K562 (cell line): ENCODE results near the gene TXNRD2. TPM values are rescaled to one million over a fixed set of nuclear protein-coding genes. Genes with fewer than 3 reads are reported as not detected.
A peak's percentile ranks its signal among the peaks of the same experiment; 100 is the strongest.

Source experiments
- CAMTA2 ChIP-seq: fragments of 250-450 bp; sonication (Bioruptor Pico); conservative IDR thresholded peaks from 2 replicates; pipeline ENCODE4 v1.5.1; 2022
- HNRNPUL1 ChIP-seq: fragments of 200-400 bp; formaldehyde crosslinking; IDR thresholded peaks from 2 replicates; pipeline ENCODE4 v1.6.1; 2017; ENCODE audit warnings: low read length
- KDM5B ChIP-seq: fragments of 200-600 bp; sonication (generic); IDR thresholded peaks from 2 replicates; pipeline ENCODE4 v1.6.1; 2012; ENCODE audit warnings: low read depth, mild to moderate bottlenecking, moderate library complexity, low read length, control low read depth, inconsistent platforms; ENCODE audit not compliant: insufficient replicate concordance
- KHSRP ChIP-seq: fragments of 450-650 bp; IDR thresholded peaks from 2 replicates; pipeline ENCODE4 v1.6.1; 2017
- MBD2 ChIP-seq: sonication (generic); IDR thresholded peaks from 2 replicates; pipeline ENCODE4 v1.6.1; 2016; ENCODE audit warnings: low read depth, borderline replicate concordance
- MYNN ChIP-seq, 2 experiments: sonication (generic); formaldehyde crosslinking in 1 of 2; IDR thresholded peaks; 2 replicates each; pipeline versions ENCODE4 v1.5.0 to v1.6.1; 2016 to 2020; ENCODE audit warnings: antibody characterized with exemption in 1 of 2, missing genetic modification reagents in 1 of 2
- POLR3A ChIP-seq: IDR thresholded peaks from 2 replicates; pipeline ENCODE4 v1.6.1; 2011; ENCODE audit warnings: borderline replicate concordance, mild to moderate bottlenecking, moderate library complexity; ENCODE audit not compliant: insufficient read length, insufficient read depth; ENCODE audit errors: extremely low read depth
- RBBP5 ChIP-seq: fragments of 200-600 bp; sonication (generic); IDR thresholded peaks from 2 replicates; pipeline ENCODE4 v1.6.1; 2012; ENCODE audit warnings: borderline replicate concordance, mild to moderate bottlenecking, low read length, control low read depth, inconsistent platforms; ENCODE audit not compliant: insufficient read depth, poor library complexity, severe bottlenecking
- SRSF3 ChIP-seq: fragments of 200-400 bp; formaldehyde crosslinking; IDR thresholded peaks from 2 replicates; pipeline ENCODE4 v1.6.1; 2016; ENCODE audit warnings: mild to moderate bottlenecking, low read length, moderate library complexity; ENCODE audit not compliant: insufficient read depth
- TCFL5 ChIP-seq: fragments of 250-450 bp; sonication (Bioruptor Pico); conservative IDR thresholded peaks from 2 replicates; pipeline ENCODE4 v1.6.1; 2021; ENCODE audit warnings: mild to moderate bottlenecking, moderate library complexity, matching md5 sums
- TRIM28 ChIP-seq: fragments of 450-650 bp; IDR thresholded peaks from 2 replicates; pipeline ENCODE4 v1.6.1; 2017
- WHSC1 ChIP-seq: IDR thresholded peaks from one replicate; pipeline ENCODE4 v1.6.1; 2012; ENCODE audit warnings: low read length, control low read depth, inconsistent platforms
- ZFX ChIP-seq: sonication (generic); formaldehyde crosslinking; IDR thresholded peaks from 2 replicates; pipeline ENCODE4 v1.8.0; 2022; ENCODE audit warnings: mild to moderate bottlenecking, missing genetic modification reagents, moderate library complexity
- ZKSCAN3 ChIP-seq: fragments of 250-450 bp; sonication (Bioruptor Pico); IDR thresholded peaks from 2 replicates; pipeline ENCODE4 v1.4.0; 2020
- ZNF143 ChIP-seq: sonication (generic); formaldehyde crosslinking; IDR thresholded peaks from 2 replicates; pipeline ENCODE4 v1.9.0; 2022; ENCODE audit warnings: mild to moderate bottlenecking, missing genetic modification reagents
- ZNF174 ChIP-seq: fragments of 250-450 bp; sonication (Bioruptor Pico); IDR thresholded peaks from 2 replicates; pipeline ENCODE4 v1.4.0; 2020; ENCODE audit warnings: mild to moderate bottlenecking
- ZNF23 ChIP-seq: fragments of 250-450 bp; sonication (Bioruptor Pico); IDR thresholded peaks from 2 replicates; pipeline ENCODE4 v1.4.0; 2020; ENCODE audit warnings: mild to moderate bottlenecking
- ZNF311 ChIP-seq: fragments of 250-450 bp; sonication (Bioruptor Pico); IDR thresholded peaks from 2 replicates; pipeline ENCODE4 v1.4.0; 2020; ENCODE audit warnings: mild to moderate bottlenecking, moderate library complexity
- ZNF668 ChIP-seq: fragments of 250-450 bp; sonication (Bioruptor Pico); IDR thresholded peaks from 2 replicates; pipeline ENCODE4 v1.8.0; 2022; ENCODE audit warnings: mild to moderate bottlenecking, inconsistent platforms
- ZNF76 ChIP-seq: fragments of 250-450 bp; sonication (Bioruptor Pico); IDR thresholded peaks from 2 replicates; pipeline ENCODE4 v1.4.0; 2020; ENCODE audit warnings: mild to moderate bottlenecking, moderate library complexity, borderline replicate concordance
- polyA plus RNA-seq, 8 experiments: library from polyadenylated mRNA; depleted of rRNA in 4 of 8; stranded (reverse) in 5 of 8; unstranded in 3 of 8; fragments of >200 nt; fragmentation: Nextera tagmentation in 2 of 8; fragmentation: Illumina TruSeq in 1 of 8; extraction: Ambion mirVana in 2 of 8; extraction: Trizol in 1 of 8; gene quantifications; 2 replicates each; pipeline versions ENCODE4 v1.2.1 to v1.2.3, GENCODE V29; 2011 to 2014; ENCODE audit warnings: inconsistent platforms in 1 of 8, missing spikeins in 1 of 8
- total RNA-seq, 7 experiments: library from RNA; depleted of rRNA in 6 of 7; stranded (reverse); fragments of >200 nt in 6 of 7; fragmentation: Illumina TruSeq in 2 of 7; extraction: Trizol in 2 of 7; gene quantifications; 2 replicates each; pipeline versions ENCODE4 v1.2.1 to v1.2.3, GENCODE V29; 2011 to 2021; ENCODE audit warnings: low replicate concordance in 1 of 7
- TF ChIP-seq, protein P1 (sequence below), 2 experiments: fragments of 450-650 bp in 1 of 2; sonication (generic) in 1 of 2; formaldehyde crosslinking; conservative IDR thresholded peaks; 2 replicates each; pipeline versions ENCODE4 v1.4.0 to v1.8.1; 2020 to 2022; ENCODE audit warnings: mild to moderate bottlenecking in 1 of 2, missing genetic modification reagents in 1 of 2
- TF ChIP-seq, protein P2 (sequence below): sonication (generic); formaldehyde crosslinking; IDR thresholded peaks from 2 replicates; pipeline ENCODE4 v1.8.1; 2022; ENCODE audit warnings: missing genetic modification reagents
- TF ChIP-seq, protein P3 (sequence below): fragments of 250-450 bp; sonication (Bioruptor Pico); IDR thresholded peaks from 2 replicates; pipeline ENCODE4 v1.4.0; 2020; ENCODE audit warnings: borderline replicate concordance
- TF ChIP-seq, protein P4 (sequence below): IDR thresholded peaks from 2 replicates; pipeline ENCODE4 v1.6.1; 2011; ENCODE audit warnings: borderline replicate concordance, low read depth, mild to moderate bottlenecking, moderate library complexity, low read length; ENCODE audit not compliant: insufficient read depth, poor library complexity, severe bottlenecking

TXNRD2 gene
- total and polyA plus RNA-seq, 9 of the 15 experiments (the other 6 are each of a cell fraction or from before 2014, with no cell fraction given): 3.3 to 80.2 (median 49.4) TPM

DNA sequence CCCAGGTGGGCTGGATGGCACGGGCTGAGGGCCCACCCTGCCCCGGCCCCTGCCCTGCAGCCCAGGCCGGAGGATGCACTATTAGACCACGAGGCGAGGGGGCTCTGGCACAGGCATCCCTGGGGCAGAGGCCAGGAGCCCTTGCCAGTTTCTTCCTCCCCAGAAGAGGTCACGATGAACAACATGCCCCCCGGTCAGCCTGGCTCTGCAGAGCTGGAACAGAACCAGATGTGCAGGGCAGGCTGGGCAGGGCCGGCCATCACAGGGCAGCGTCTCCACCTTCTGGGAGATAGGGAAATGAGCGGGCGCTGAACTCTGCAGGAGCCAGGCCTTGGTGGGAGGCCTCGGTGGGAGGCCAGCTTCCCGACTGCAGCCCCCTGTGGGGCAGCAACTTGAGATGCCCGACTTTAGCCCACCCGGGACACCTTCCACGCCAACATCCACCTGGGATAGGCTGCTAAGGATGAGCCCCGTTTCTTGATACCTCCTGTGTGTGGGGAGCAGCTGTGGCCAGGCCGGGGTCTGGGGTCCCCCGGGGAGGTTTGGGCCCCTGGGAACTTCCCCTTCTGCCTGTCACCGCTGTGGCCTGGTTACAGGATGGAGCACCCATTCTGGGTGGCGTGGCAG, 65.2 kb downstream of the TXNRD2 start (continued):
- no peak for TF ChIP-seq TCFL5 (CRISPR knock-in tag)
- TF ChIP-seq WHSC1: no peak
- no peak for TF ChIP-seq KHSRP
- TF ChIP-seq MBD2: no peak
- no peak for TF ChIP-seq ZNF174 (CRISPR knock-in tag)
- TF ChIP-seq, protein P1, sequence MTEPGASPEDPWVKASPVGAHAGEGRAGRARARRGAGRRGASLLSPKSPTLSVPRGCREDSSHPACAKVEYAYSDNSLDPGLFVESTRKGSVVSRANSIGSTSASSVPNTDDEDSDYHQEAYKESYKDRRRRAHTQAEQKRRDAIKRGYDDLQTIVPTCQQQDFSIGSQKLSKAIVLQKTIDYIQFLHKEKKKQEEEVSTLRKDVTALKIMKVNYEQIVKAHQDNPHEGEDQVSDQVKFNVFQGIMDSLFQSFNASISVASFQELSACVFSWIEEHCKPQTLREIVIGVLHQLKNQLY (CRISPR knock-in tag; conservative IDR thresholded peaks at IDR 0.05): 0 out of 4 replicates have a peak, but pooled peaks of 1 of the 2 experiments have one; percentile 54
- TF ChIP-seq, protein P2, sequence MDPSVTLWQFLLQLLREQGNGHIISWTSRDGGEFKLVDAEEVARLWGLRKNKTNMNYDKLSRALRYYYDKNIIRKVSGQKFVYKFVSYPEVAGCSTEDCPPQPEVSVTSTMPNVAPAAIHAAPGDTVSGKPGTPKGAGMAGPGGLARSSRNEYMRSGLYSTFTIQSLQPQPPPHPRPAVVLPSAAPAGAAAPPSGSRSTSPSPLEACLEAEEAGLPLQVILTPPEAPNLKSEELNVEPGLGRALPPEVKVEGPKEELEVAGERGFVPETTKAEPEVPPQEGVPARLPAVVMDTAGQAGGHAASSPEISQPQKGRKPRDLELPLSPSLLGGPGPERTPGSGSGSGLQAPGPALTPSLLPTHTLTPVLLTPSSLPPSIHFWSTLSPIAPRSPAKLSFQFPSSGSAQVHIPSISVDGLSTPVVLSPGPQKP (CRISPR knock-in tag): no peak
- TF ChIP-seq ZNF311: no peak
- TF ChIP-seq MYNN (IDR thresholded peaks at IDR 0.05): no peak; the same call in 1 of the 2 replicates
- 0 out of 2 replicates have a peak, but pooled peaks have one; percentile 15 for TF ChIP-seq MYNN (CRISPR knock-in tag; IDR thresholded peaks at IDR 0.05)
- TF ChIP-seq ZNF76 (CRISPR knock-in tag): no peak
- TF ChIP-seq, protein P3, sequence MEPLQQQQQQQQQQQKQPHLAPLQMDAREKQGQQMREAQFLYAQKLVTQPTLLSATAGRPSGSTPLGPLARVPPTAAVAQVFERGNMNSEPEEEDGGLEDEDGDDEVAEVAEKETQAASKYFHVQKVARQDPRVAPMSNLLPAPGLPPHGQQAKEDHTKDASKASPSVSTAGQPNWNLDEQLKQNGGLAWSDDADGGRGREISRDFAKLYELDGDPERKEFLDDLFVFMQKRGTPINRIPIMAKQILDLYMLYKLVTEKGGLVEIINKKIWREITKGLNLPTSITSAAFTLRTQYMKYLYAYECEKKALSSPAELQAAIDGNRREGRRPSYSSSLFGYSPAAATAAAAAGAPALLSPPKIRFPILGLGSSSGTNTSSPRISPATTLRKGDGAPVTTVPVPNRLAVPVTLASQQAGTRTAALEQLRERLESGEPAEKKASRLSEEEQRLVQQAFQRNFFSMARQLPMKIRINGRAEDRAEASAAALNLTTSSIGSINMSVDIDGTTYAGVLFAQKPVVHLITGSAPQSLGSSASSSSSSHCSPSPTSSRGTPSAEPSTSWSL (CRISPR knock-in tag): no peak
- TF ChIP-seq KDM5B: no peak
- 0 out of 2 replicates have a peak, but pooled peaks have one; percentile 72 for TF ChIP-seq SRSF3
- TF ChIP-seq TRIM28: no peak
- no peak for TF ChIP-seq ZKSCAN3 (CRISPR knock-in tag)
- peak; percentile 41 for TF ChIP-seq RBBP5
- TF ChIP-seq, protein P4, sequence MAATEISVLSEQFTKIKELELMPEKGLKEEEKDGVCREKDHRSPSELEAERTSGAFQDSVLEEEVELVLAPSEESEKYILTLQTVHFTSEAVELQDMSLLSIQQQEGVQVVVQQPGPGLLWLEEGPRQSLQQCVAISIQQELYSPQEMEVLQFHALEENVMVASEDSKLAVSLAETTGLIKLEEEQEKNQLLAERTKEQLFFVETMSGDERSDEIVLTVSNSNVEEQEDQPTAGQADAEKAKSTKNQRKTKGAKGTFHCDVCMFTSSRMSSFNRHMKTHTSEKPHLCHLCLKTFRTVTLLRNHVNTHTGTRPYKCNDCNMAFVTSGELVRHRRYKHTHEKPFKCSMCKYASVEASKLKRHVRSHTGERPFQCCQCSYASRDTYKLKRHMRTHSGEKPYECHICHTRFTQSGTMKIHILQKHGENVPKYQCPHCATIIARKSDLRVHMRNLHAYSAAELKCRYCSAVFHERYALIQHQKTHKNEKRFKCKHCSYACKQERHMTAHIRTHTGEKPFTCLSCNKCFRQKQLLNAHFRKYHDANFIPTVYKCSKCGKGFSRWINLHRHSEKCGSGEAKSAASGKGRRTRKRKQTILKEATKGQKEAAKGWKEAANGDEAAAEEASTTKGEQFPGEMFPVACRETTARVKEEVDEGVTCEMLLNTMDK: no peak
- no peak for TF ChIP-seq ZFX (CRISPR knock-in tag)
- no peak for TF ChIP-seq HNRNPUL1
- TF ChIP-seq ZNF668 (CRISPR knock-in tag): no peak
- 0 out of 2 replicates have a peak, but pooled peaks have one; percentile 33 for TF ChIP-seq CAMTA2 (CRISPR knock-in tag)
- no peak for TF ChIP-seq ZNF143 (CRISPR knock-in tag)
- TF ChIP-seq POLR3A: no peak
- no peak for TF ChIP-seq ZNF23
